GM18873 (cell line): Measurements from ENCODE around the gene MYOF.
"Not testable (repeated sequence)": the region's sequence is repeated elsewhere in the genome, so short reads cannot be mapped to it uniquely, and the experiment has no call there.

Source experiments
- ATAC-seq: cut with Tn5 transposase; IDR thresholded peaks from one replicate; pipeline ENCODE4 v1.9.1; 2021; ENCODE audit warnings: mild to moderate bottlenecking, moderate library complexity, moderate number of reproducible peaks; ENCODE audit not compliant: unreplicated experiment, low FRiP score

The MYOF gene

GRCh38 chr10:93488956-93489528, 6.9 kb upstream of the MYOF start:
- no peak for ATAC-seq

- no peak for ATAC-seq
These were observed 3.6 kb upstream of the MYOF start for GRCh38 chr10:93485690-93486089.

- ATAC-seq, result no peak
These were observed 443 bp downstream of the MYOF start for GRCh38 chr10:93481637-93482144.

- ATAC-seq, result no peak
These were observed 3.3 kb downstream of the MYOF start for GRCh38 chr10:93478873-93479272.

GRCh38 chr10:93476756-93477155, 5.4 kb downstream of the MYOF start:
- no peak for ATAC-seq

GRCh38 chr10:93475871-93476270, 6.3 kb downstream of the MYOF start:
- no peak for ATAC-seq

- no peak for ATAC-seq
These were observed 6.9 kb downstream of the MYOF start for GRCh38 chr10:93475227-93475626.

GRCh38 chr10:93473804-93474472, 8.2 kb downstream of the MYOF start:
- ATAC-seq, result no peak

- no peak for ATAC-seq
These were observed 9.0 kb downstream of the MYOF start for GRCh38 chr10:93473161-93473560.

- ATAC-seq, result no peak
These were observed 11.0 kb downstream of the MYOF start for GRCh38 chr10:93471110-93471651.

GRCh38 chr10:93469454-93469853, 12.7 kb downstream of the MYOF start:
- ATAC-seq, result no peak

GRCh38 chr10:93468461-93469213, 13.5 kb downstream of the MYOF start:
- ATAC-seq, result no peak

- not testable (repeated sequence) for ATAC-seq
These were observed 14.5 kb downstream of the MYOF start for GRCh38 chr10:93467635-93468034.

- ATAC-seq, result no peak
These were observed 16.1 kb downstream of the MYOF start for GRCh38 chr10:93465806-93466675.

GRCh38 chr10:93464776-93465388, 17.3 kb downstream of the MYOF start:
- no peak for ATAC-seq

GRCh38 chr10:93463723-93464476, 18.2 kb downstream of the MYOF start:
- ATAC-seq, result no peak

- ATAC-seq, result no peak
These were observed 19.3 kb downstream of the MYOF start for GRCh38 chr10:93462881-93463280.

- ATAC-seq, result no peak
These were observed 19.8 kb downstream of the MYOF start for GRCh38 chr10:93462371-93462770.

GRCh38 chr10:93461807-93462178, 20.3 kb downstream of the MYOF start:
- no peak for ATAC-seq
